Smooth muscle cell (in vitro differentiated cells): ENCODE data around the gene N4BP3. TPM values are rescaled to one million over a fixed set of nuclear protein-coding genes. Genes with fewer than 3 reads are reported as not detected.

Experiments used
- DNase-seq: peaks from one replicate; lab custom pipeline; 2025; ENCODE audit not compliant: unreplicated experiment; lab: John Stamatoyannopoulos, UW
- H2AFZ ChIP-seq: fragments of 200-600 bp; sonication (generic); 2 replicates; pipeline ENCODE4 v1.6.0; 2016; ENCODE audit warnings: antibody characterized with exemption, low read depth, mild to moderate bottlenecking
- H3F3A ChIP-seq: fragments of 200-600 bp; sonication (generic); 2 replicates; pipeline ENCODE4 v1.6.0; 2017; ENCODE audit warnings: antibody characterized with exemption, low read depth
- H3K27ac ChIP-seq: fragments of 200-600 bp; sonication (generic); 2 replicates; pipeline ENCODE4 v1.5.1; 2016; ENCODE audit warnings: low read depth, mild to moderate bottlenecking
- H3K27me3 ChIP-seq: fragments of 200-600 bp; sonication (generic); 2 replicates; pipeline ENCODE4 v1.6.1; 2016; ENCODE audit warnings: low read depth, mild to moderate bottlenecking
- H3K36me3 ChIP-seq: fragments of 200-600 bp; sonication (generic); 2 replicates; pipeline ENCODE4 v1.5.1; 2016; ENCODE audit warnings: low read depth
- H3K4me1 ChIP-seq: fragments of 200-600 bp; sonication (generic); 2 replicates; pipeline ENCODE4 v1.5.1; 2016; ENCODE audit warnings: low read depth
- H3K4me2 ChIP-seq: fragments of 200-600 bp; sonication (generic); 2 replicates; pipeline ENCODE4 v1.6.0; 2016; ENCODE audit warnings: mild to moderate bottlenecking
- H3K4me3 ChIP-seq: fragments of 200-600 bp; sonication (generic); 2 replicates; pipeline ENCODE4 v1.5.1; 2016; ENCODE audit warnings: mild to moderate bottlenecking
- H3K79me2 ChIP-seq: fragments of 200-600 bp; sonication (generic); 2 replicates; pipeline ENCODE4 v1.6.0; 2016; ENCODE audit warnings: low read depth, mild to moderate bottlenecking
- H3K9ac ChIP-seq: fragments of 200-600 bp; sonication (generic); 2 replicates; pipeline ENCODE4 v1.6.0; 2016; ENCODE audit warnings: low read depth
- H3K9me3 ChIP-seq: fragments of 200-600 bp; sonication (generic); replicated peaks from 2 replicates; pipeline ENCODE4 v1.5.1; 2016; ENCODE audit warnings: low read depth
- H4K20me1 ChIP-seq: fragments of 200-600 bp; sonication (generic); 2 replicates; pipeline ENCODE4 v1.6.0; 2016; ENCODE audit warnings: low read depth
- WGBS: methylation state at CpG from one replicate; pipeline ENCODE4 v1.1.7; 2016; ENCODE audit warnings: low lambda C conversion rate; 5-methylcytosine and 5-hydroxymethylcytosine counted together
- polyA plus RNA-seq: library from polyadenylated mRNA; unstranded; fragments of >200 nt; fragmentation: Nextera tagmentation; extraction: Ambion mirVana; gene quantifications from 2 replicates; pipeline ENCODE4 v1.2.1, GENCODE V29; 2016
- total RNA-seq: library from RNA; depleted of rRNA; stranded (reverse); fragments of >200 nt; gene quantifications from 2 replicates; pipeline ENCODE4 v1.2.3, GENCODE V29; 2014
- TF ChIP-seq, protein P1 (sequence below): fragments of 200-600 bp; sonication (generic); IDR thresholded peaks from 2 replicates; pipeline ENCODE4 v1.5.1; 2017; ENCODE audit warnings: borderline replicate concordance, mild to moderate bottlenecking, antibody characterized with exemption; ENCODE audit not compliant: insufficient read depth, poor library complexity, severe bottlenecking

Gene N4BP3
- total and polyA plus RNA-seq, 2 experiments from 2014 or later, result 0.39 to 1.3 TPM

GRCh38 chr5:178170455-178170854, 57.1 kb downstream of the N4BP3 start:
- Histone ChIP-seq H3K27me3 (no peaks in the 10 kb centered on the region), H3K79me2 (no peaks in the 10 kb centered on the region), H3K9me3 (no peaks in the 10 kb centered on the region), H3K4me2 (no peak overlapping the region), H4K20me1 (no peaks in the 10 kb centered on the region), H3K9ac (no peak overlapping the region), H3F3A (no peaks in the 10 kb centered on the region), H2AFZ (no peak overlapping the region), H3K4me3 (no peak overlapping the region), H3K4me1 (no peaks in the 10 kb centered on the region), H3K36me3 (no peaks in the 10 kb centered on the region), H3K27ac (no peak overlapping the region)
- 84% methylated on average over 2 of the region's 2 CpGs for WGBS
- TF ChIP-seq, protein P1, sequence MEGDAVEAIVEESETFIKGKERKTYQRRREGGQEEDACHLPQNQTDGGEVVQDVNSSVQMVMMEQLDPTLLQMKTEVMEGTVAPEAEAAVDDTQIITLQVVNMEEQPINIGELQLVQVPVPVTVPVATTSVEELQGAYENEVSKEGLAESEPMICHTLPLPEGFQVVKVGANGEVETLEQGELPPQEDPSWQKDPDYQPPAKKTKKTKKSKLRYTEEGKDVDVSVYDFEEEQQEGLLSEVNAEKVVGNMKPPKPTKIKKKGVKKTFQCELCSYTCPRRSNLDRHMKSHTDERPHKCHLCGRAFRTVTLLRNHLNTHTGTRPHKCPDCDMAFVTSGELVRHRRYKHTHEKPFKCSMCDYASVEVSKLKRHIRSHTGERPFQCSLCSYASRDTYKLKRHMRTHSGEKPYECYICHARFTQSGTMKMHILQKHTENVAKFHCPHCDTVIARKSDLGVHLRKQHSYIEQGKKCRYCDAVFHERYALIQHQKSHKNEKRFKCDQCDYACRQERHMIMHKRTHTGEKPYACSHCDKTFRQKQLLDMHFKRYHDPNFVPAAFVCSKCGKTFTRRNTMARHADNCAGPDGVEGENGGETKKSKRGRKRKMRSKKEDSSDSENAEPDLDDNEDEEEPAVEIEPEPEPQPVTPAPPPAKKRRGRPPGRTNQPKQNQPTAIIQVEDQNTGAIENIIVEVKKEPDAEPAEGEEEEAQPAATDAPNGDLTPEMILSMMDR, result no peak
- DNase-seq, result no peak

DNA sequence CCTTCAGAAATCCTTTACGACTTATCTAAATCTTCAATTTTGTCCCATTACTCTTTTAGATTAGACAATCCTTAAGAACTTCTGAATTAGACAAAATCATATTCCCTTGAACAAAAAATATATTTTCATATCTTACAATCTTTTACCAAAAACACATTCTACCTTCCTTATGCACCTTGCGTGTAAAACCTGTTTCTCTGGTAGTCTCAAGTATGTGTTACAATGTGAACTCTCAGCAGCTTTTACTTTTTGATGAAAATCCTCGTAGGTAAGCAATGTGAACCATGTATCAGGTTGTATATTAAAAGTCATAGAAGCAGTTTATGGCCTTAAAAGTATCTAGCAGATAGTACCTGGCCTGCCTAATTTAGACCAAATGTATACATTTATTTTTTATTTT, 61.1 kb downstream of the N4BP3 start:
- Histone ChIP-seq H4K20me1 (no peaks in the 10 kb centered on the region), H3K79me2 (no peaks in the 10 kb centered on the region), H3K4me3 (no peak overlapping the region), H3K9ac (no peak overlapping the region), H3K4me2 (no peak overlapping the region), H3K27me3 (no peaks in the 10 kb centered on the region), H3F3A (no peaks in the 10 kb centered on the region), H3K4me1 (no peaks in the 10 kb centered on the region), H2AFZ (no peak overlapping the region), H3K27ac (no peak overlapping the region), H3K36me3 (no peaks in the 10 kb centered on the region), H3K9me3 (no peaks in the 10 kb centered on the region)
- WGBS, result 91% methylated on average over 3 of the region's 3 CpGs
- no peak for DNase-seq
- TF ChIP-seq, protein P1, result no peak

Other genes with a start within 250 kb of the N4BP3 start
- gene PROP1, start 117.3 kb upstream of the N4BP3 start, total RNA-seq, result not detected in 2 replicates
- not detected in 2 replicates for gene PROP1, start 117.3 kb upstream of the N4BP3 start, polyA plus RNA-seq
- gene RMND5B, start 17.5 kb downstream of the N4BP3 start, total RNA-seq, result 8.9 and 20.8 TPM in 2 replicates
- gene RMND5B, start 17.5 kb downstream of the N4BP3 start, polyA plus RNA-seq, result 17.2 and 18.2 TPM in 2 replicates
- 162 and 324 TPM in 2 replicates for gene NHP2, start 40.4 kb downstream of the N4BP3 start, total RNA-seq
- gene NHP2, start 40.4 kb downstream of the N4BP3 start, polyA plus RNA-seq, result 166 and 167 TPM in 2 replicates
- 0.13 and 0.22 TPM in 2 replicates for gene GMCL2, start 73.8 kb downstream of the N4BP3 start, total RNA-seq
- not detected in 2 replicates for gene GMCL2, start 73.8 kb downstream of the N4BP3 start, polyA plus RNA-seq
- gene HNRNPAB, start 91.0 kb downstream of the N4BP3 start, total RNA-seq, result 79.3 and 83.0 TPM in 2 replicates
- gene HNRNPAB, start 91.0 kb downstream of the N4BP3 start, polyA plus RNA-seq, result 169 and 170 TPM in 2 replicates
- gene PHYKPL, start 119.3 kb downstream of the N4BP3 start, total RNA-seq, result 15.7 and 17.1 TPM in 2 replicates
- 27.8 and 34.2 TPM in 2 replicates for gene PHYKPL, start 119.3 kb downstream of the N4BP3 start, polyA plus RNA-seq